Choroid plexus epithelial cell (primary cell): ENCODE results near the gene SLC5A6.

Experiments
- DNase-seq: peaks from one replicate; pipeline ENCODE4 v3.0.0-alpha.2; 2010; ENCODE audit warnings: low read depth
- H3K4me3 ChIP-seq: 2 replicates; pipeline ENCODE4 v1.5.1; 2011; ENCODE audit warnings: low read depth, mild to moderate bottlenecking, control low read depth, low read length, moderate library complexity
- CTCF ChIP-seq: conservative IDR thresholded peaks from 2 replicates; pipeline ENCODE4 v1.5.1; 2011; ENCODE audit warnings: low read depth, mild to moderate bottlenecking, control low read depth, inconsistent platforms, low read length, moderate library complexity

SLC5A6 gene

GRCh38 chr2:27160191-27160590 lies 51.9 kb downstream of the SLC5A6 start:
- TF ChIP-seq CTCF, result no peak
- H3K4me3 ChIP-seq, result no peak overlapping the region
- no peak for DNase-seq

- TF ChIP-seq CTCF, result no peak
- no peak for DNase-seq
- no peak overlapping the region for H3K4me3 ChIP-seq
These were observed 52.8 kb downstream of the SLC5A6 start for GRCh38 chr2:27159271-27159670.

- TF ChIP-seq CTCF, result no peak
- no peak overlapping the region for H3K4me3 ChIP-seq
- DNase-seq, result no peak
These were observed 53.6 kb downstream of the SLC5A6 start for GRCh38 chr2:27158468-27158867.

- no peak for DNase-seq
- H3K4me3 ChIP-seq, result no peak overlapping the region
- TF ChIP-seq CTCF, result no peak
These were observed 57.0 kb downstream of the SLC5A6 start for GRCh38 chr2:27155069-27155520.

- DNase-seq, result no peak
- no peak overlapping the region for H3K4me3 ChIP-seq
- TF ChIP-seq CTCF, result no peak
These were observed 57.6 kb downstream of the SLC5A6 start for GRCh38 chr2:27154488-27154887.

GRCh38 chr2:27152796-27153464 lies 59.1 kb downstream of the SLC5A6 start:
- DNase-seq, result no peak
- no peak for TF ChIP-seq CTCF
- H3K4me3 ChIP-seq, result no peak overlapping the region

GRCh38 chr2:27152102-27152795 lies 59.8 kb downstream of the SLC5A6 start:
- DNase-seq, result no peak
- TF ChIP-seq CTCF, result no peak
- no peak overlapping the region for H3K4me3 ChIP-seq
